Transverse colon (tissue), 4 donors: ENCODE measurements around the gene SLC16A13. TPM values are rescaled to one million over a fixed set of nuclear protein-coding genes. Genes with fewer than 3 reads are reported as not detected.

ENCODE experiments used
- DNase-seq: peaks from one replicate; pipeline ENCODE4 v3.0.0-alpha.2; 2019
- H3K27ac ChIP-seq, 4 donors: fragments of 200-600 bp; sonication (generic); 2 replicates each; pipeline ENCODE4 v1.5.1; 2016 to 2018; ENCODE audit warnings: inconsistent platforms in 4 of 4
- H3K27me3 ChIP-seq: fragments of 200-600 bp; sonication (generic); 2 replicates; pipeline ENCODE4 v1.5.1; 2017; ENCODE audit warnings: inconsistent platforms
- H3K36me3 ChIP-seq, 4 donors: fragments of 200-600 bp; sonication (generic); 2 replicates each; pipeline ENCODE4 v1.5.1; 2017 to 2019; ENCODE audit warnings: inconsistent platforms in 4 of 4
- H3K4me1 ChIP-seq, 4 donors: fragments of 200-600 bp; sonication (generic); 2 replicates each; pipeline ENCODE4 v1.5.1; 2017 to 2020; ENCODE audit warnings: inconsistent platforms in 4 of 4
- H3K4me3 ChIP-seq, 4 donors: fragments of 200-600 bp; sonication (generic); 1 replicate in 1 of 4; 2 replicates in 3 of 4; pipeline versions ENCODE4 v1.5.1 to v1.6.1; 2017 to 2019; ENCODE audit warnings: inconsistent platforms in 4 of 4
- H3K9me3 ChIP-seq, 2 donors: fragments of 200-600 bp; sonication (generic); 2 replicates each; pipeline ENCODE4 v1.5.1; 2017 to 2019; ENCODE audit warnings: inconsistent platforms in 2 of 2
- EP300 ChIP-seq: sonication (generic); formaldehyde crosslinking; IDR thresholded peaks from one replicate; pipeline ENCODE4 v1.6.1; 2017; ENCODE audit warnings: antibody characterized with exemption, low read depth
- POLR2A ChIP-seq: fragments of 450-650 bp; IDR thresholded peaks from one replicate; pipeline ENCODE4 v1.6.1; 2016; ENCODE audit warnings: antibody characterized with exemption, mild to moderate bottlenecking, moderate library complexity
- POLR2AphosphoS5 ChIP-seq, 3 donors: sonication (generic); formaldehyde crosslinking; IDR thresholded peaks; one replicate each; pipeline ENCODE4 v1.6.1; 2016; ENCODE audit warnings: antibody characterized with exemption in 3 of 3
- WGBS, 2 donors: methylation state at CpG; one replicate each; pipeline ENCODE4 v1.1.5; 2018; ENCODE audit warnings: low coverage in 1 of 2; 5-methylcytosine and 5-hydroxymethylcytosine counted together
- in situ Hi-C, 4 donors: fragments of 200-750 bp; cut with MboI; loops; one replicate each; pipeline versions ENCODE4 v1.15.0 to v1.15.1; 2017; ENCODE audit warnings: low sequenced_read_pairs in 3 of 4, low pct_ligation_motif_present in 1 of 4, low pct_unique_long_range_greater_than_20kb in 1 of 4
- intact Hi-C: fragments of 100-400 bp; cut with DNase I; formaldehyde crosslinking; loops from one replicate; pipeline ENCODE4 v1.15.1; 2023; ENCODE audit warnings: low total_unique reads
- total RNA-seq, 4 donors: library from RNA; depleted of rRNA; stranded (reverse); fragments of >200 nt; gene quantifications; one replicate each; pipeline ENCODE4 v1.1.0, GENCODE V29; 2016
- TF ChIP-seq, protein P1 (sequence below), 5 experiments: fragments of 200-600 bp in 3 of 5; fragments of 450-650 bp in 2 of 5; sonication (generic) in 3 of 5; IDR thresholded peaks; 1 replicate in 2 of 5; 2 replicates in 3 of 5; pipeline ENCODE4 v1.5.1; 2016 to 2017; ENCODE audit warnings: antibody characterized with exemption in 5 of 5, inconsistent platforms in 3 of 5, mild to moderate bottlenecking in 2 of 5, moderate library complexity in 1 of 5

Gene SLC16A13
- total RNA-seq, 4 donors from 2014 or later = 2.4 to 8.6 (median 3.5) TPM; not detected in 1

DNA sequence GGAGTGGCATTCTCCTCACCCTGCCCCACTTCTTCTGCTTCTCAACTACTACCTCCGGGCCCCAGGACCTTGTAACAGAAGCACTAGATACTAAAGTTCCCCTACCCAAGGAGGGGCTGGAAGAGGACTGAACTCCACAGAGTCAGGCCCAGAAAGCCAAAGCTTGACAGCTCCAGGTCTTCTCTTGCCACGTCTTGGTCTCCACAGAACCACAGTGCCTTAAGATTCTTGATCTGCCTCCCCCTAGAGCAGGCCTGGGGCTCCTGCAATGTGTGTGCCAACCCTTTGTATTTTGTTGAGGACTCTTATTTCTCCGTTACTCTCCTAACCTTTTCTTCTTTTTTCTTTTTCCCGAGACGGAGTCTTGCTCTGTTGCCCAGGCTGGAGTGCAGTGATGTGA, 4.0 kb downstream of the SLC16A13 start:
- intact Hi-C loops (loop anchor here (10.0 kb wide), 1 partner anchor 545 kb away; the partner anchor contains the start of gene MPDU1), in situ Hi-C loops (loop anchor here in 3 of 4 donors (10.0 to 25.0 kb wide), 3 partner anchors 175 to 297 kb away; partner anchors contain the start of genes SLC2A4 (in 2 of the 3), YBX2 (in 2 of the 3), ACADVL (in 1 of the 3) and ACAP1 (in 1 of the 3))
- 92% methylated on average over 5 of the region's 5 CpGs; no CpG with 5 or more reads in 1 of the 2 donors for WGBS, 2 donors
- H3K4me3 ChIP-seq = no peak overlapping the region
- no peak for TF ChIP-seq EP300
- TF ChIP-seq, protein P1, sequence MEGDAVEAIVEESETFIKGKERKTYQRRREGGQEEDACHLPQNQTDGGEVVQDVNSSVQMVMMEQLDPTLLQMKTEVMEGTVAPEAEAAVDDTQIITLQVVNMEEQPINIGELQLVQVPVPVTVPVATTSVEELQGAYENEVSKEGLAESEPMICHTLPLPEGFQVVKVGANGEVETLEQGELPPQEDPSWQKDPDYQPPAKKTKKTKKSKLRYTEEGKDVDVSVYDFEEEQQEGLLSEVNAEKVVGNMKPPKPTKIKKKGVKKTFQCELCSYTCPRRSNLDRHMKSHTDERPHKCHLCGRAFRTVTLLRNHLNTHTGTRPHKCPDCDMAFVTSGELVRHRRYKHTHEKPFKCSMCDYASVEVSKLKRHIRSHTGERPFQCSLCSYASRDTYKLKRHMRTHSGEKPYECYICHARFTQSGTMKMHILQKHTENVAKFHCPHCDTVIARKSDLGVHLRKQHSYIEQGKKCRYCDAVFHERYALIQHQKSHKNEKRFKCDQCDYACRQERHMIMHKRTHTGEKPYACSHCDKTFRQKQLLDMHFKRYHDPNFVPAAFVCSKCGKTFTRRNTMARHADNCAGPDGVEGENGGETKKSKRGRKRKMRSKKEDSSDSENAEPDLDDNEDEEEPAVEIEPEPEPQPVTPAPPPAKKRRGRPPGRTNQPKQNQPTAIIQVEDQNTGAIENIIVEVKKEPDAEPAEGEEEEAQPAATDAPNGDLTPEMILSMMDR (IDR thresholded peaks at IDR 0.05) = no peak
- TF ChIP-seq POLR2A = no peak
- TF ChIP-seq POLR2AphosphoS5 (IDR thresholded peaks at IDR 0.05) = no peak
- peaks cover 18 to 43% (median 34%) of the 10 kb centered on the region in 4 donors for H3K4me1 ChIP-seq
- DNase-seq = no peak
- H3K27me3 ChIP-seq = peaks cover 17% of the 10 kb centered on the region
- no peaks in the 10 kb centered on the region for H3K9me3 ChIP-seq
- H3K36me3 ChIP-seq = no peaks in the 10 kb centered on the region
- H3K27ac ChIP-seq = no peak overlapping the region

DNA sequence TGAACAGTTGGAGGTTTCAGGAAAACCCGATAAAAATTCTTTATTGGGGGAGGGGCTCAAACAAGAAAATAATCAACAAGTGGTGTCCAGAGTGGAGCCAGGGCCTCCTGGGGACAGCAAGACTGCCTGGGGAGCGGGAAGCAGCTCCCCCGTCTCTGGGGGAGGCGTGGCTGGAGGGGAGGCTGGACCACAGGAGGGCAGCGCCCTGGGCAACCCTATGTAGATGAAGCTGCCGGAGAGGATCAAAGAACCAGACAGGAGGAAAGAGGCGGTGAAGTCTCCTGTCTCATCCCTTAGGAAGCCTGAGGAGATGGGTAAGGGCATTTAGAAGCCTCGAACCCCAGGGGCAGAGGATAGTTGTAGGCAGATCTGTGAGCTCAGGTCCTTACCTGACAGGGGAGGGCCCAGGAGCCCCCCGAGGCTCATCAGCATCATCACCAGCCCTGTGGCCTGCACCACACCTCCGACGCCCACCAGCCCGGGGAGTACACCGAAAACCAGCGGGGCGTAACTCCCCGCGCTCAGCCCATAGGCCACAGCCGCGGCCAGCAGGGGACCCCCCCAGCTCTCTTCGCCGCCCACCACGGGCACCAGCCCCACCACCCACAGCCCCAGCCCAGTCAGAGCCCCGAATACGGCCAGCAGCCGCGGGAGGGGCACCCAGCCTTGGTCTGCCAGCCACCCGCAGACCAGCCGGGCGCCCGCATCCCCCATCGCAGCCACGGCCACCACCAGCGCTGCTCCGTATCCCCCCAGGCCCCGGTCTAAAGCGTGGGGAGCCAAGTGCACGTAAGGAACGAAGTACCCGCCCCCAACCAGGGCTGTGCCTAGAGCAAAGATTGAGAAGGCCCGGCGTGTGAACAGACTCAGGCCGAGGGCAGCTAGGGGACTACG, 6.0 kb downstream of the SLC16A13 start:
- Histone ChIP-seq H3K27ac (peak overlapping the region in 2 of 4 donors; percentile 28 to 35), H3K4me1 (peaks cover 18 to 46% (median 32%) of the 10 kb centered on the region in 4 donors), H3K27me3 (peaks cover 17% of the 10 kb centered on the region), H3K36me3 (no peaks in the 10 kb centered on the region), H3K4me3 (peak overlapping the region in 2 of 4 donors; percentile 11 to 49), H3K9me3 (no peaks in the 10 kb centered on the region)
- in situ Hi-C loops = loop anchor here in 3 of 4 donors (10.0 to 25.0 kb wide), 3 partner anchors 173 to 295 kb away; partner anchors contain the start of genes SLC2A4 (in 2 of the 3), YBX2 (in 2 of the 3), ACADVL (in 1 of the 3) and ACAP1 (in 1 of the 3)
- TF ChIP-seq, protein P1 (IDR thresholded peaks at IDR 0.05) = no peak
- TF ChIP-seq POLR2A (no peak), EP300 (no peak), POLR2AphosphoS5 (IDR thresholded peaks at IDR 0.05) (no peak)
- intact Hi-C loops = loop anchor here (10.0 kb wide), 1 partner anchor 543 kb away; the partner anchor contains the start of gene MPDU1
- no peak for DNase-seq
- WGBS, 2 donors = 25 to 52% methylated on average over 1 to 40 of the region's 43 CpGs

DNA sequence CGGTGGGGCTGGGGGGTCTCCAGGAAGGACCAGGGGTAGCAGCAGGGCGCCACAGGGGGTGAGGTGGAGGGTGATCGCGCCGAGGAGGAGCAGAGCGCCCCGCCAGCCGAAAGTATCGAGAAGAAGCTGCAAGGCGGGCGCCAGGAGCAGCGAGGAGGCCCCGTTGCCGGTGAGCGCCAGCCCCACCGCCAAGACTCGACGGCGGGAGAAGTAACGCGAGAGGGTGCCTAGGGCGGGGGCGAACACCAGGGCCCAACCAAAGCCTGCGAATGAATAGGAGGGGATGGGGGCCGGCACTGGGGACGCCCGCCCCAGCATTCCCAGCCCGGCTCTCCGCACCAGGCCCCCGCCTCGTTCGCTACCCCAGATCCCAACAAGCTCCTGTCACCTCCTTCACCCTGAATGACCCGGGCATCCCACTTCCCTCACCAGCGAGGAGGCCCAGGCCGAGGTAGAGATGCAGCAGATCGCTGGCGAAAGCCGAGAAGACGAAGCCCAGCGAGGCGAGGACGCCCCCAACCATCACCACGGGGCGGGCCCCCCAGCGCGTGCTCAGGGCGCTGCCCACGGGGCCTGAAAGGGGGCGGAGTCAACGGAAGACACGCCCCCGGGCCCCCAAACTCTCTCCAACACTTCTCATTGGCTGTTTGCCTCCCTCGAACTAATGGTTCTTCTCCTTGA, 6.8 kb downstream of the SLC16A13 start:
- Histone ChIP-seq H3K9me3 (no peaks in the 10 kb centered on the region), H3K36me3 (no peaks in the 10 kb centered on the region), H3K4me1 (peaks cover 25 to 50% (median 37%) of the 10 kb centered on the region in 4 donors), H3K27me3 (peaks cover 17% of the 10 kb centered on the region), H3K27ac (peak overlapping the region in 3 of 4 donors; percentile 28 to 69 (median 35)), H3K4me3 (peak overlapping the region in 3 of 4 donors; percentile 27 to 49 (median 46))
- DNase-seq = no peak
- WGBS, 2 donors = 44% methylated on average over 48 of the region's 53 CpGs; no CpG with 5 or more reads in 1 of the 2 donors
- in situ Hi-C loops = loop anchor here in 3 of 4 donors (10.0 to 25.0 kb wide), 3 partner anchors 172 to 295 kb away; partner anchors contain the start of genes SLC2A4 (in 2 of the 3), YBX2 (in 2 of the 3), ACADVL (in 1 of the 3) and ACAP1 (in 1 of the 3)
- intact Hi-C loops = loop anchor here (10.0 kb wide), 1 partner anchor 542 kb away; the partner anchor contains the start of gene MPDU1
- no peak for TF ChIP-seq EP300
- no peak for TF ChIP-seq POLR2AphosphoS5 (IDR thresholded peaks at IDR 0.05)
- TF ChIP-seq, protein P1 (IDR thresholded peaks at IDR 0.05) = no peak
- no peak for TF ChIP-seq POLR2A
